Panc1 (cell line): ENCODE data around the gene CCNA2. TPM values are rescaled to one million over a fixed set of nuclear protein-coding genes. Genes with fewer than 3 reads are reported as not detected.

Experiments used
- ATAC-seq: fragments of 200-7000 bp; cut with Tn5 transposase; 2 replicates; pipeline ENCODE4 v1.9.1; 2020; ENCODE audit warnings: mild to moderate bottlenecking, moderate library complexity
- Bru-seq: library from RNA; stranded (reverse); fragments of 400-500 nt; gene quantifications from one replicate; lab custom pipeline; 2021; lab: Mats Ljungman, UMichigan
- BruChase-seq, 2 experiments: library from RNA; stranded (reverse); fragments of 400-500 nt; gene quantifications; one replicate each; lab custom pipeline; 2021; lab: Mats Ljungman, UMichigan
- BruUV-seq: library from RNA; stranded (reverse); fragments of 400-500 nt; replicated peaks from 2 replicates; lab custom pipeline; 2021; lab: Mats Ljungman, UMichigan
- CTCF ChIA-PET: fragments of 300-600 bp; sonication (Branson Sonifier 250); formaldehyde crosslinking; loops from one replicate; lab custom pipeline; 2022; ENCODE audit warnings: antibody characterized with exemption; lab: Charles Lee
- POLR2A ChIA-PET: fragments of 300-600 bp; sonication (Branson Sonifier 250); formaldehyde crosslinking; loops from one replicate; lab custom pipeline; 2022; ENCODE audit warnings: antibody characterized with exemption; lab: Charles Lee
- DNase-seq: peaks from one replicate; pipeline ENCODE4 v3.0.0-alpha.2; 2010; ENCODE audit warnings: low read depth, low spot score
- H3K27ac ChIP-seq: 2 replicates; pipeline ENCODE4 v1.5.1; 2011; ENCODE audit warnings: mild to moderate bottlenecking, low read length, inconsistent platforms
- H3K27me3 ChIP-seq: fragments of 200-500 bp; sonication (Bioruptor generic); 2 replicates; pipeline ENCODE4 v1.6.0; 2014; ENCODE audit warnings: low read length, inconsistent platforms; ENCODE audit not compliant: control insufficient read depth, insufficient read depth
- H3K36me3 ChIP-seq: fragments of 200-500 bp; sonication (Bioruptor generic); 2 replicates; pipeline ENCODE4 v1.5.1; 2014; ENCODE audit warnings: inconsistent platforms, mild to moderate bottlenecking, low read length, moderate library complexity; ENCODE audit not compliant: control insufficient read depth, insufficient read depth
- H3K4me1 ChIP-seq: 2 replicates; pipeline ENCODE4 v1.5.1; 2011; ENCODE audit warnings: inconsistent platforms, mild to moderate bottlenecking, low read length, moderate library complexity; ENCODE audit not compliant: control insufficient read depth, insufficient read depth
- H3K4me3 ChIP-seq, 2 experiments: 2 replicates each; pipeline ENCODE4 v1.5.1; 2011 to 2012; ENCODE audit warnings: low read depth in 2 of 2, low read length in 2 of 2, mild to moderate bottlenecking in 2 of 2, inconsistent platforms in 1 of 2, moderate library complexity in 1 of 2
- H3K9me3 ChIP-seq: fragments of 200-500 bp; sonication (Bioruptor generic); 2 replicates; pipeline ENCODE4 v1.5.1; 2014; ENCODE audit warnings: low read depth, mild to moderate bottlenecking, inconsistent platforms, low read length, moderate library complexity; ENCODE audit not compliant: control insufficient read depth, insufficient read depth
- POLR2AphosphoS5 ChIP-seq: IDR thresholded peaks from 2 replicates; pipeline ENCODE4 v1.6.1; 2012; ENCODE audit warnings: mild to moderate bottlenecking, low read depth, low read length, moderate library complexity
- SIN3A ChIP-seq: IDR thresholded peaks from 2 replicates; pipeline ENCODE4 v1.6.1; 2012; ENCODE audit warnings: low read depth, mild to moderate bottlenecking, low read length, moderate library complexity, borderline replicate concordance; ENCODE audit not compliant: insufficient read depth
- TCF7L2 ChIP-seq: IDR thresholded peaks from 2 replicates; pipeline ENCODE4 v1.6.1; 2011; ENCODE audit warnings: mild to moderate bottlenecking, low read depth, low read length, inconsistent platforms
- in situ Hi-C: cut with HindIII; loops from 2 replicates; pipeline ENCODE4 v1.10.0; 2016; ENCODE audit warnings: low sequenced_read_pairs, low pct_unique_long_range_greater_than_20kb
- intact Hi-C: fragments of 100-400 bp; cut with micrococcal nuclease; formaldehyde crosslinking; loops from one replicate; pipeline ENCODE4 v1.10.0; 2022; ENCODE audit not compliant: unreplicated experiment
- long read RNA-seq: library from polyadenylated mRNA; unstranded; transcript quantifications from one replicate; pipeline ENCODE4 v2.0.0, GENCODE V29; 2021; ENCODE audit not compliant: unreplicated experiment
- polyA plus RNA-seq: library from polyadenylated mRNA; unstranded; fragments of >200 nt; gene quantifications from one replicate; pipeline ENCODE4 v1.2.1, GENCODE V29; 2012; ENCODE audit warnings: missing spikeins; ENCODE audit not compliant: insufficient read length
- total RNA-seq: library from RNA; stranded (reverse); gene quantifications from one replicate; pipeline ENCODE4 v1.2.1, GENCODE V29; 2021; ENCODE audit not compliant: unreplicated experiment
- TF ChIP-seq, protein P1 (sequence below): fragments of 450-650 bp; IDR thresholded peaks from 2 replicates; pipeline ENCODE4 v1.5.1; 2017; ENCODE audit warnings: mild to moderate bottlenecking
- TF ChIP-seq, protein P2 (sequence below), 2 experiments: IDR thresholded peaks; 2 replicates each; pipeline ENCODE4 v1.6.1; 2011 to 2012; ENCODE audit warnings: low read depth in 2 of 2, control low read depth in 1 of 2, low read length in 1 of 2, mild to moderate bottlenecking in 1 of 2, moderate library complexity in 1 of 2; ENCODE audit not compliant: insufficient read depth in 1 of 2

CCNA2 gene
- total RNA-seq (31.8 TPM), Bru-seq, nascent RNA (percentile 87 among the genes with signal in this experiment), BruChase-seq, experiment 1, labeled RNA remaining after a 2-hour chase (percentile 95 among the genes with signal in this experiment), BruChase-seq, experiment 2, labeled RNA remaining after a 6-hour chase (percentile 96 among the genes with signal in this experiment)
- polyA plus RNA-seq, result 8.3 TPM
- long read RNA-seq, transcript CCNA2-201 (8 exons, 2,797 nt), result major isoform, 108 of 116 reads
- long read RNA-seq, partial matches to known transcripts, result 6 of 116 reads
- long read RNA-seq, other reads (novel, unspliced or antisense), result 2 of 116 reads

GRCh38 chr4:121823505-121824170, at the start of gene CCNA2:
CCNA2 (minus strand) TSS chr4:121823883; CDS start chr4:121823628, 255 bp downstream.
- Histone ChIP-seq H3K27me3 (no peaks in the 10 kb centered on the region), H3K36me3 (peaks cover 35% of the 10 kb centered on the region), H3K27ac (peak within 1 kb of the TSS; percentile 83), H3K4me3 (peak within 1 kb of the TSS; percentile 90 to 91), H3K9me3 (no peaks in the 10 kb centered on the region), H3K4me1 (peaks cover 11% of the 10 kb centered on the region)
- ChIA-PET CTCF (interaction anchor here (0.7 kb wide), 1 partner anchor 38 kb away, joined by 3 read pairs; no protein-coding TSS in a partner anchor), POLR2A (no interaction called here)
- in situ Hi-C loops, result no loop called here
- DNase-seq (peak; percentile 87), ATAC-seq (peak; percentile 97)
- BruUV-seq, result no TSS peak
- intact Hi-C loops, result no loop called here
- TF ChIP-seq TCF7L2 (no peak), SIN3A (peak; percentile 99), POLR2AphosphoS5 (peak; percentile 76)

DNA sequence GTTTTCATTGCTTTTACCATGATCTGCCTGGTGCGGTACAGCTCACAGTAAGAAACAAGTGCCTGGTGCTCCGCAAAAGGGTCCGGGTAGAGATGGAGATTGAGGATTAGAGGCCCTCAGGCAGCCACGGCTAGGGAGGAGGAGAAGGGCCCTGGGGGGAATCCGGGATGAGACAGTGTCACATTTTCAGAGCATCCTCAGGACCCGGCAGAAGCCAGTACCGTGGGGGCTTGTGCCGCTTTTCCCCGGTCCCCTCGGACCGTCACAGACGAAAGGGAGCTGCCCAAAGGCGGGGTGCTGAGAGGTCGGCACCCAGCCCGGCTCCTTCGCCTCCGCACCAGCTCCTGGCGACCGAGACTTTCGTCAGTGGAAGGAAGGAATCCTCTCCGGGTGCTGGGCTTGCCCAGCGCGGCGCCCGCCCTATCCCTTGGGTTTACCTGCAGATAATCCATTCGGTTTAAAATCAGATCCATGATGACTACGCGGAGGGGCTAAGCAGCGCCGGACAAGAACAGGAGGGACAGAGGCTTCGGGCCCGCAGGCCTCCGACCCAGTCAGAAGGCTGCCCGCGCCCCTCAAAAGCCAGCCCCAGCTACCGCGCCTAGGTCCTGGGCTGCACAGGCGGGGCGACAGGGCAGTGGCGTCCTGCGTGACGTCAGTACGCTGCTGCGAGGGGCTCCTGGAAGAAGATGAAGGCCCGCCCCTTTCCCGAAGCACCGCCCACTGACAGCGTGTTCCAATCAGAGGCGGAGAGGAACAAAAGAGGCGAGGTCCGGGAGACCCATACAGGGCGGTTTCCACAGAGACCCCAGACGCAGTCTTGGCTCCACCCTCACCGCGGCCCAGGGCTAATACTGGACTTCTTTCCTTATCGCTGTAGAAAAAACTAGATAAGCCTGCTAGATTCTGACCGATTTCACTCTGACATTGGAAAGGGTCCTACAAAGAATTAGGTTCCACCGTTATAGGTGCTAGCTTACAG, 46.4 kb upstream of the CCNA2 start, which contains the start of gene BBS7:
Gene BBS7 (minus strand): TSS at position 634 of the 982 bp plus-strand sequence. CDS start 161 bp downstream, at position 473.
- no TSS peak for BruUV-seq
- ATAC-seq (peak; percentile 99), DNase-seq (peak; percentile 56)
- H3K27me3 ChIP-seq, result no peaks in the 10 kb centered on the region
- CTCF ChIA-PET, result interaction anchor here (0.6 kb wide), 1 partner anchor 9 kb away, joined by 3 read pairs; no protein-coding TSS in a partner anchor
- peak within 1 kb of the TSS; percentile 85 for H3K4me3 ChIP-seq
- H3K9me3 ChIP-seq, result no peaks in the 10 kb centered on the region
- H3K4me1 ChIP-seq, result peaks cover 3% of the 10 kb centered on the region; the same call in 1 of the 2 replicates
- H3K27ac ChIP-seq, result peak within 1 kb of the TSS; percentile 74
- POLR2A ChIA-PET, result no interaction called here
- no peaks in the 10 kb centered on the region; the same call in 1 of the 2 replicates for H3K36me3 ChIP-seq
- intact Hi-C loops, result no loop called here
- in situ Hi-C loops, result no loop called here
- TF ChIP-seq POLR2AphosphoS5 (peak; percentile 61; the same call in 1 of the 2 replicates), SIN3A (no peak), TCF7L2 (no peak)
- TF ChIP-seq, protein P1, sequence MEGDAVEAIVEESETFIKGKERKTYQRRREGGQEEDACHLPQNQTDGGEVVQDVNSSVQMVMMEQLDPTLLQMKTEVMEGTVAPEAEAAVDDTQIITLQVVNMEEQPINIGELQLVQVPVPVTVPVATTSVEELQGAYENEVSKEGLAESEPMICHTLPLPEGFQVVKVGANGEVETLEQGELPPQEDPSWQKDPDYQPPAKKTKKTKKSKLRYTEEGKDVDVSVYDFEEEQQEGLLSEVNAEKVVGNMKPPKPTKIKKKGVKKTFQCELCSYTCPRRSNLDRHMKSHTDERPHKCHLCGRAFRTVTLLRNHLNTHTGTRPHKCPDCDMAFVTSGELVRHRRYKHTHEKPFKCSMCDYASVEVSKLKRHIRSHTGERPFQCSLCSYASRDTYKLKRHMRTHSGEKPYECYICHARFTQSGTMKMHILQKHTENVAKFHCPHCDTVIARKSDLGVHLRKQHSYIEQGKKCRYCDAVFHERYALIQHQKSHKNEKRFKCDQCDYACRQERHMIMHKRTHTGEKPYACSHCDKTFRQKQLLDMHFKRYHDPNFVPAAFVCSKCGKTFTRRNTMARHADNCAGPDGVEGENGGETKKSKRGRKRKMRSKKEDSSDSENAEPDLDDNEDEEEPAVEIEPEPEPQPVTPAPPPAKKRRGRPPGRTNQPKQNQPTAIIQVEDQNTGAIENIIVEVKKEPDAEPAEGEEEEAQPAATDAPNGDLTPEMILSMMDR, result no peak
- TF ChIP-seq, protein P2, sequence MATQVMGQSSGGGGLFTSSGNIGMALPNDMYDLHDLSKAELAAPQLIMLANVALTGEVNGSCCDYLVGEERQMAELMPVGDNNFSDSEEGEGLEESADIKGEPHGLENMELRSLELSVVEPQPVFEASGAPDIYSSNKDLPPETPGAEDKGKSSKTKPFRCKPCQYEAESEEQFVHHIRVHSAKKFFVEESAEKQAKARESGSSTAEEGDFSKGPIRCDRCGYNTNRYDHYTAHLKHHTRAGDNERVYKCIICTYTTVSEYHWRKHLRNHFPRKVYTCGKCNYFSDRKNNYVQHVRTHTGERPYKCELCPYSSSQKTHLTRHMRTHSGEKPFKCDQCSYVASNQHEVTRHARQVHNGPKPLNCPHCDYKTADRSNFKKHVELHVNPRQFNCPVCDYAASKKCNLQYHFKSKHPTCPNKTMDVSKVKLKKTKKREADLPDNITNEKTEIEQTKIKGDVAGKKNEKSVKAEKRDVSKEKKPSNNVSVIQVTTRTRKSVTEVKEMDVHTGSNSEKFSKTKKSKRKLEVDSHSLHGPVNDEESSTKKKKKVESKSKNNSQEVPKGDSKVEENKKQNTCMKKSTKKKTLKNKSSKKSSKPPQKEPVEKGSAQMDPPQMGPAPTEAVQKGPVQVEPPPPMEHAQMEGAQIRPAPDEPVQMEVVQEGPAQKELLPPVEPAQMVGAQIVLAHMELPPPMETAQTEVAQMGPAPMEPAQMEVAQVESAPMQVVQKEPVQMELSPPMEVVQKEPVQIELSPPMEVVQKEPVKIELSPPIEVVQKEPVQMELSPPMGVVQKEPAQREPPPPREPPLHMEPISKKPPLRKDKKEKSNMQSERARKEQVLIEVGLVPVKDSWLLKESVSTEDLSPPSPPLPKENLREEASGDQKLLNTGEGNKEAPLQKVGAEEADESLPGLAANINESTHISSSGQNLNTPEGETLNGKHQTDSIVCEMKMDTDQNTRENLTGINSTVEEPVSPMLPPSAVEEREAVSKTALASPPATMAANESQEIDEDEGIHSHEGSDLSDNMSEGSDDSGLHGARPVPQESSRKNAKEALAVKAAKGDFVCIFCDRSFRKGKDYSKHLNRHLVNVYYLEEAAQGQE (IDR thresholded peaks at IDR 0.05; ENCODE audit: insufficient read depth in 1 of 2, low read depth in 2 of 2, low read length in 1 of 2), result no peak
